Astrocyte (in vitro differentiated cells and primary cell): ENCODE results near the gene PLD5. TPM values are rescaled to one million over a fixed set of nuclear protein-coding genes. Genes with fewer than 3 reads are reported as not detected.

Experiments used
- DNase-seq: peaks from one replicate; pipeline ENCODE4 v3.0.0-alpha.2; 2010; ENCODE audit warnings: low read depth
- FAIRE-seq: peaks from 2 replicates; lab custom pipeline; 2011; peaks lifted over from hg19 to GRCh38; lab: Jason Lieb, UNC
- H2AFZ ChIP-seq: 2 replicates; pipeline ENCODE4 v1.6.0; 2012; ENCODE audit warnings: low read depth, low read length, inconsistent platforms
- H3K27ac ChIP-seq: 2 replicates; pipeline ENCODE4 v1.5.1; 2011; ENCODE audit warnings: low read depth, low read length, inconsistent platforms
- H3K27me3 ChIP-seq: 2 replicates; pipeline ENCODE4 v1.6.0; 2011; ENCODE audit warnings: low read length, inconsistent platforms; ENCODE audit not compliant: insufficient read depth
- H3K36me3 ChIP-seq: 2 replicates; pipeline ENCODE4 v1.5.1; 2011; ENCODE audit warnings: low read length, inconsistent platforms; ENCODE audit not compliant: insufficient read depth
- H3K4me1 ChIP-seq: 2 replicates; pipeline ENCODE4 v1.5.1; 2011; ENCODE audit warnings: low read length, inconsistent platforms; ENCODE audit not compliant: insufficient read depth
- H3K4me2 ChIP-seq: 2 replicates; pipeline ENCODE4 v1.6.0; 2012; ENCODE audit warnings: low read length, inconsistent platforms
- H3K4me3 ChIP-seq: 2 replicates; pipeline ENCODE4 v1.5.1; 2011; ENCODE audit warnings: low read depth, mild to moderate bottlenecking, low read length, inconsistent platforms; ENCODE audit not compliant: insufficient read depth
- H3K79me2 ChIP-seq: 2 replicates; pipeline ENCODE4 v1.6.0; 2012; ENCODE audit warnings: mild to moderate bottlenecking, low read length, inconsistent platforms; ENCODE audit not compliant: insufficient read depth
- H3K9ac ChIP-seq: 2 replicates; pipeline ENCODE4 v1.6.0; 2012; ENCODE audit warnings: mild to moderate bottlenecking, low read length, inconsistent platforms
- H3K9me3 ChIP-seq: 2 replicates; pipeline ENCODE4 v1.5.1; 2012; ENCODE audit warnings: low read depth, mild to moderate bottlenecking, low read length, inconsistent platforms; ENCODE audit not compliant: insufficient read depth
- H4K20me1 ChIP-seq: 2 replicates; pipeline ENCODE4 v1.6.0; 2012; ENCODE audit warnings: low read length, inconsistent platforms; ENCODE audit not compliant: insufficient read depth
- H3K27ac Mint-ChIP-seq: one replicate; pipeline ENCODE4 v1.8.0; 2021; ENCODE audit warnings: mild to moderate bottlenecking, mixed read lengths; ENCODE audit not compliant: unreplicated experiment
- H3K27me3 Mint-ChIP-seq: one replicate; pipeline ENCODE4 v1.8.0; 2021; ENCODE audit warnings: low read depth, mixed read lengths; ENCODE audit not compliant: unreplicated experiment
- H3K36me3 Mint-ChIP-seq: one replicate; pipeline ENCODE4 v1.8.0; 2021; ENCODE audit warnings: low read depth, mixed read lengths; ENCODE audit not compliant: unreplicated experiment
- H3K4me1 Mint-ChIP-seq: one replicate; pipeline ENCODE4 v1.8.0; 2021; ENCODE audit warnings: low read depth, mixed read lengths; ENCODE audit not compliant: unreplicated experiment
- H3K4me3 Mint-ChIP-seq: one replicate; pipeline ENCODE4 v1.8.0; 2021; ENCODE audit warnings: mild to moderate bottlenecking, moderate library complexity, mixed read lengths; ENCODE audit not compliant: unreplicated experiment
- H3K9me3 Mint-ChIP-seq: one replicate; pipeline ENCODE4 v1.8.0; 2021; ENCODE audit warnings: mild to moderate bottlenecking, mixed read lengths; ENCODE audit not compliant: unreplicated experiment
- EZH2 ChIP-seq: IDR thresholded peaks from 2 replicates; pipeline ENCODE4 v1.6.1; 2012; ENCODE audit warnings: mild to moderate bottlenecking, low read length, inconsistent platforms; ENCODE audit not compliant: insufficient read depth
- total RNA-seq: library from RNA; stranded (reverse); gene quantifications from 2 replicates; pipeline ENCODE4 v1.2.1, GENCODE V29; 2021
- TF ChIP-seq, protein P1 (sequence below): IDR thresholded peaks from 2 replicates; pipeline ENCODE4 v1.5.1; 2011; ENCODE audit warnings: low read depth, mild to moderate bottlenecking, inconsistent platforms, low read length, moderate library complexity; ENCODE audit not compliant: insufficient read depth

PLD5 gene
- total RNA-seq, 1 donor from 2014 or later: 4.9 TPM

DNA sequence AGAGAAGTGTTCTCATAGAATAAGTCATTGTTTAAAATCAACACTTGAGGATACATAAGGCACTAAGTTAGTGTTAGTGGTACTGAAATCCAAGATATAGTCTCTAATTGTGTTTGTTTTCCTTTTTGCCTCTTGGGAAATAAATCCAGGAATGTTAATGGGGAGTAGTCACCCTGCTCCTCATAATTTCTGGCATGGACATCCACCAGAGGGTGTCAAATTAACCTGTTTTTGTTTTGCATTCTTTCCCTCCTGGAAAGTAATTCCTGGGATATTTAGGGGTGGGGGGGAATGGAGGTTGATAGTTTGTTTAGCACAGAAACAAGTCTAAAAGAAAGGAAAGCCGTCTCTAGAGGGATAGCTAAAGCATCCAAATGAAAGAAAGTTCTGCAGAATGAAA is 437.8 kb downstream of the PLD5 start:
- Mint-ChIP-seq H3K4me3 (no peak overlapping the region), H3K27ac (no peak overlapping the region), H3K27me3 (no peaks in the 10 kb centered on the region), H3K4me1 (no peaks in the 10 kb centered on the region), H3K9me3 (no peaks in the 10 kb centered on the region), H3K36me3 (no peaks in the 10 kb centered on the region)
- Histone ChIP-seq H3K4me2 (no peak overlapping the region), H3K79me2 (no peaks in the 10 kb centered on the region), H2AFZ (no peak overlapping the region), H3K4me3 (no peak overlapping the region), H3K36me3 (no peaks in the 10 kb centered on the region), H3K27ac (no peak overlapping the region), H3K9ac (no peak overlapping the region), H3K4me1 (no peaks in the 10 kb centered on the region), H4K20me1 (no peaks in the 10 kb centered on the region), H3K9me3 (no peaks in the 10 kb centered on the region), H3K27me3 (no peaks in the 10 kb centered on the region)
- DNase-seq: no peak
- TF ChIP-seq EZH2: no peak
- TF ChIP-seq, protein P1, sequence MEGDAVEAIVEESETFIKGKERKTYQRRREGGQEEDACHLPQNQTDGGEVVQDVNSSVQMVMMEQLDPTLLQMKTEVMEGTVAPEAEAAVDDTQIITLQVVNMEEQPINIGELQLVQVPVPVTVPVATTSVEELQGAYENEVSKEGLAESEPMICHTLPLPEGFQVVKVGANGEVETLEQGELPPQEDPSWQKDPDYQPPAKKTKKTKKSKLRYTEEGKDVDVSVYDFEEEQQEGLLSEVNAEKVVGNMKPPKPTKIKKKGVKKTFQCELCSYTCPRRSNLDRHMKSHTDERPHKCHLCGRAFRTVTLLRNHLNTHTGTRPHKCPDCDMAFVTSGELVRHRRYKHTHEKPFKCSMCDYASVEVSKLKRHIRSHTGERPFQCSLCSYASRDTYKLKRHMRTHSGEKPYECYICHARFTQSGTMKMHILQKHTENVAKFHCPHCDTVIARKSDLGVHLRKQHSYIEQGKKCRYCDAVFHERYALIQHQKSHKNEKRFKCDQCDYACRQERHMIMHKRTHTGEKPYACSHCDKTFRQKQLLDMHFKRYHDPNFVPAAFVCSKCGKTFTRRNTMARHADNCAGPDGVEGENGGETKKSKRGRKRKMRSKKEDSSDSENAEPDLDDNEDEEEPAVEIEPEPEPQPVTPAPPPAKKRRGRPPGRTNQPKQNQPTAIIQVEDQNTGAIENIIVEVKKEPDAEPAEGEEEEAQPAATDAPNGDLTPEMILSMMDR: no peak
- FAIRE-seq: no peak

DNA sequence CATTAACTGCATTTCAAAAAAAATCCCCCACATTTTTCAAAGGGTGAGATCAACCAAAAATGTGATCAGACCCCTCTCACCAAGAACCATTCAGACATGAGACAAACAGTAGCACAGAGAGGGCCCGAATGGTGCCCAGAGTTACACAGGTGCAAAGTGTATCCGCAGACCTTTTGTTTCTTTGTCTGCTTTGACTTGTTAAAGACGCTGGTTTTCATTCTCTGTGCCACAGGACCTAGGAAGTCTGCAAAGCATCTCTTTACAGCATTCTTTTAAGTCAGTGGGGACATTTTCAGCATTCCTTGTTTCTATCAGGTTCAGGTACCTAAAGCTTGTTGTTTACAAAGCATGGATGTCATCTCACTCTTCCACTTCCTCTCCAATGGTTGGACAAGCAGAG is 438.4 kb downstream of the PLD5 start:
- TF ChIP-seq, protein P1: no peak
- no peak for TF ChIP-seq EZH2
- Mint-ChIP-seq H3K4me3 (no peak overlapping the region), H3K9me3 (no peaks in the 10 kb centered on the region), H3K27ac (no peak overlapping the region), H3K4me1 (no peaks in the 10 kb centered on the region), H3K27me3 (no peaks in the 10 kb centered on the region), H3K36me3 (no peaks in the 10 kb centered on the region)
- no peak overlapping the region for H3K4me2 ChIP-seq
- no peak overlapping the region for H3K9ac ChIP-seq
- H2AFZ ChIP-seq: no peak overlapping the region
- H3K27ac ChIP-seq: no peak overlapping the region
- no peaks in the 10 kb centered on the region for H3K27me3 ChIP-seq
- H3K4me3 ChIP-seq: no peak overlapping the region
- no peaks in the 10 kb centered on the region for H3K9me3 ChIP-seq
- DNase-seq (no peak), FAIRE-seq (no peak)
- H3K36me3 ChIP-seq: no peaks in the 10 kb centered on the region
- H3K4me1 ChIP-seq: no peaks in the 10 kb centered on the region
- no peaks in the 10 kb centered on the region for H3K79me2 ChIP-seq
- no peaks in the 10 kb centered on the region for H4K20me1 ChIP-seq

- no peak overlapping the region for H3K27ac Mint-ChIP-seq
- H3K27me3 Mint-ChIP-seq: no peaks in the 10 kb centered on the region
- Histone ChIP-seq H3K4me2 (no peak overlapping the region), H3K36me3 (no peaks in the 10 kb centered on the region), H3K9me3 (no peaks in the 10 kb centered on the region), H2AFZ (no peak overlapping the region), H3K27ac (no peak overlapping the region), H3K9ac (no peak overlapping the region), H3K4me1 (no peaks in the 10 kb centered on the region), H3K4me3 (no peak overlapping the region), H3K27me3 (no peaks in the 10 kb centered on the region), H4K20me1 (no peaks in the 10 kb centered on the region), H3K79me2 (no peaks in the 10 kb centered on the region)
- H3K9me3 Mint-ChIP-seq: no peaks in the 10 kb centered on the region
- TF ChIP-seq, protein P1: no peak
- TF ChIP-seq EZH2: no peak
- no peaks in the 10 kb centered on the region for H3K36me3 Mint-ChIP-seq
- no peak overlapping the region for H3K4me3 Mint-ChIP-seq
- FAIRE-seq: no peak
- no peaks in the 10 kb centered on the region for H3K4me1 Mint-ChIP-seq
- no peak for DNase-seq
Measured at GRCh38 chr1:242083742-242084141, 440.8 kb downstream of the PLD5 start.
